C4-2B (cell line): ENCODE results near the gene GALNT2.

Source experiments
- ZFX ChIP-seq: fragments of 450-650 bp; IDR thresholded peaks from 2 replicates; pipeline ENCODE4 v1.6.1; 2017
- TF ChIP-seq, protein P1 (sequence below): fragments of 450-650 bp; conservative IDR thresholded peaks from 2 replicates; pipeline ENCODE4 v1.5.1; 2017; ENCODE audit warnings: mild to moderate bottlenecking

DNA sequence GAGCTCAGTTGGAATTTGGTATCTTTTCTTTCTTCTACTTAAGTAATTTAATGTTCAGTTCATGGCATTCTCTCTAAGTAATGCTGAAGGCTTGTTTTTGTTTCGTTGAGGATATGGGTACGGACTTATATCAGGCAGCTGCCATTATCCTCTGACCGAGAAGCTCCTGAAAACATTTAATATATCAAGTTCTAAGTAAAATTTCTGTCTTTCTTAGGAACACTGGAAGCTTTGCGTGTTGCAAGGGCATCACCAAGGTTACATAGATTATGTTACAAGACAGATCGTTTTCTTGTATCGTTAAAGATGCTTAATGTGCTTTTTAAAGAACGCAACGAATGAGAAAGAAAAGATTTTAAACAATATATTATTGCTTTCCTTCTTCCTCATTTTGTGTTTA, 1.0 kb upstream of the GALNT2 start:
- TF ChIP-seq, protein P1, sequence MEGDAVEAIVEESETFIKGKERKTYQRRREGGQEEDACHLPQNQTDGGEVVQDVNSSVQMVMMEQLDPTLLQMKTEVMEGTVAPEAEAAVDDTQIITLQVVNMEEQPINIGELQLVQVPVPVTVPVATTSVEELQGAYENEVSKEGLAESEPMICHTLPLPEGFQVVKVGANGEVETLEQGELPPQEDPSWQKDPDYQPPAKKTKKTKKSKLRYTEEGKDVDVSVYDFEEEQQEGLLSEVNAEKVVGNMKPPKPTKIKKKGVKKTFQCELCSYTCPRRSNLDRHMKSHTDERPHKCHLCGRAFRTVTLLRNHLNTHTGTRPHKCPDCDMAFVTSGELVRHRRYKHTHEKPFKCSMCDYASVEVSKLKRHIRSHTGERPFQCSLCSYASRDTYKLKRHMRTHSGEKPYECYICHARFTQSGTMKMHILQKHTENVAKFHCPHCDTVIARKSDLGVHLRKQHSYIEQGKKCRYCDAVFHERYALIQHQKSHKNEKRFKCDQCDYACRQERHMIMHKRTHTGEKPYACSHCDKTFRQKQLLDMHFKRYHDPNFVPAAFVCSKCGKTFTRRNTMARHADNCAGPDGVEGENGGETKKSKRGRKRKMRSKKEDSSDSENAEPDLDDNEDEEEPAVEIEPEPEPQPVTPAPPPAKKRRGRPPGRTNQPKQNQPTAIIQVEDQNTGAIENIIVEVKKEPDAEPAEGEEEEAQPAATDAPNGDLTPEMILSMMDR, result no peak
- no peak for TF ChIP-seq ZFX
